HepG2 (cell line): Measurements from ENCODE around the gene C2orf80. TPM values are rescaled to one million over a fixed set of nuclear protein-coding genes. Genes with fewer than 3 reads are reported as not detected.

Experiments used
- ATAC-seq: fragments of 200-7000 bp; cut with Tn5 transposase; 3 replicates; pipeline ENCODE4 v1.9.1; 2020; ENCODE audit warnings: mild to moderate bottlenecking, moderate library complexity
- BruUV-seq: library from RNA; stranded (reverse); fragments of 400-500 nt; replicated peaks from 2 replicates; lab custom pipeline; 2021; lab: Mats Ljungman, UMichigan
- CTCF ChIA-PET: fragments of 300-600 bp; formaldehyde crosslinking; extraction: SDS; loops from one replicate; lab custom pipeline; 2021; ENCODE audit warnings: low total read pairs, inconsistent platforms, low intra/inter-chr PET ratio; lab: Yijun Ruan, JAX
- POLR2A ChIA-PET: fragments of 350-600 bp; sonication (Branson Sonifier 250); formaldehyde crosslinking; loops from one replicate; lab custom pipeline; 2020; ENCODE audit warnings: antibody characterized with exemption, inconsistent platforms; lab: Yijun Ruan, JAX
- DNase-seq: peaks from one replicate; pipeline ENCODE4 v3.0.0-alpha.2; 2015; ENCODE audit warnings: low spot score
- FAIRE-seq: peaks from 3 replicates; lab custom pipeline; 2011; peaks lifted over from hg19 to GRCh38; lab: Jason Lieb, UNC
- H2AFZ ChIP-seq: one replicate; pipeline ENCODE4 v1.6.1; 2011; ENCODE audit warnings: low read length, inconsistent platforms
- H3K27ac ChIP-seq: fragments of 300-600 bp; 3 replicates; pipeline ENCODE4 v1.8.0; 2011; ENCODE audit warnings: mixed run types, mild to moderate bottlenecking, mixed read lengths, low read length, inconsistent platforms; ENCODE audit not compliant: insufficient read depth; ENCODE audit errors: extremely low read length
- H3K27me3 ChIP-seq, 2 experiments: fragments of 200-600 bp in 1 of 2; 2 replicates in 1 of 2; 3 replicates in 1 of 2; pipeline versions ENCODE4 v1.6.0 to v1.8.0; 2011; ENCODE audit warnings: low read length in 2 of 2, mild to moderate bottlenecking in 2 of 2, moderate library complexity in 2 of 2, inconsistent platforms in 1 of 2; ENCODE audit not compliant: insufficient read depth in 2 of 2, control insufficient read depth in 1 of 2
- H3K36me3 ChIP-seq, 2 experiments: fragments of 200-600 bp in 1 of 2; replicated peaks in 1 of 2; 2 replicates in 1 of 2; 3 replicates in 1 of 2; pipeline versions ENCODE4 v1.5.1 to v1.8.0; 2011; ENCODE audit warnings: low read length in 2 of 2, inconsistent platforms in 1 of 2; ENCODE audit not compliant: insufficient read depth in 2 of 2, control insufficient read depth in 1 of 2
- H3K4me1 ChIP-seq: 2 replicates; pipeline ENCODE4 v1.5.1; 2012; ENCODE audit warnings: low read length, inconsistent platforms; ENCODE audit not compliant: insufficient read depth
- H3K4me2 ChIP-seq: 2 replicates; pipeline ENCODE4 v1.6.0; 2011; ENCODE audit warnings: low read depth, low read length, inconsistent platforms
- H3K4me3 ChIP-seq, 3 experiments: fragments of 200-600 bp in 1 of 3; sonication (generic), shearing (Covaris generic) in 1 of 3; replicated peaks in 1 of 3; 2 replicates each; pipeline ENCODE4 v1.5.1; 2011 to 2016; ENCODE audit warnings: low read length in 3 of 3, inconsistent platforms in 2 of 3, low read depth in 2 of 3, mild to moderate bottlenecking in 2 of 3, control low read depth in 1 of 3, mixed read lengths in 1 of 3; ENCODE audit not compliant: insufficient read depth in 1 of 3
- H3K79me2 ChIP-seq: one replicate; pipeline ENCODE4 v1.6.1; 2011; ENCODE audit warnings: low read length, inconsistent platforms; ENCODE audit not compliant: insufficient read depth
- H3K9ac ChIP-seq: 2 replicates; pipeline ENCODE4 v1.6.0; 2011; ENCODE audit warnings: mild to moderate bottlenecking, low read depth, low read length, inconsistent platforms; ENCODE audit not compliant: insufficient read depth
- H3K9me3 ChIP-seq: 2 replicates; pipeline ENCODE4 v1.5.1; 2012; ENCODE audit warnings: mild to moderate bottlenecking, low read length
- H4K20me1 ChIP-seq: 2 replicates; pipeline ENCODE4 v1.6.0; 2011; ENCODE audit warnings: inconsistent platforms, mild to moderate bottlenecking, low read length, moderate library complexity; ENCODE audit not compliant: insufficient read depth
- DDIT3 ChIP-seq: sonication (generic); formaldehyde crosslinking; IDR thresholded peaks from 2 replicates; pipeline ENCODE4 v1.4.0; 2020; ENCODE audit warnings: mild to moderate bottlenecking, missing genetic modification reagents
- ELF3 ChIP-seq: IDR thresholded peaks from 2 replicates; pipeline ENCODE4 v1.6.1; 2016; ENCODE audit warnings: missing genetic modification reagents, missing compliant biosample characterization
- ERF ChIP-seq: IDR thresholded peaks from 2 replicates; pipeline ENCODE4 v1.6.1; 2018; ENCODE audit warnings: missing biosample characterization, missing genetic modification reagents
- HNRNPH1 ChIP-seq: fragments of 200-400 bp; formaldehyde crosslinking; optimal IDR thresholded peaks from 2 replicates; pipeline ENCODE3; 2017; ENCODE audit warnings: mild to moderate bottlenecking, low read depth, low read length
- HNRNPL ChIP-seq: fragments of 200-400 bp; formaldehyde crosslinking; IDR thresholded peaks from 2 replicates; pipeline ENCODE4 v1.6.1; 2017; ENCODE audit warnings: mild to moderate bottlenecking, low read depth, low read length
- MAFK ChIP-seq, 2 experiments: IDR thresholded peaks in 1 of 2; conservative IDR thresholded peaks in 1 of 2; 2 replicates each; pipeline ENCODE4 v1.6.1; 2011; ENCODE audit warnings: improper control_type of control experiment in 2 of 2, low read length in 2 of 2
- PTBP1 ChIP-seq: fragments of 200-400 bp; formaldehyde crosslinking; IDR thresholded peaks from 2 replicates; pipeline ENCODE4 v1.6.1; 2018; ENCODE audit warnings: low read length, low read depth; ENCODE audit not compliant: poor library complexity, severe bottlenecking
- TFDP2 ChIP-seq: sonication (generic); formaldehyde crosslinking; IDR thresholded peaks from 2 replicates; pipeline ENCODE4 v1.4.0; 2020; ENCODE audit warnings: missing genetic modification reagents
- TOE1 ChIP-seq: sonication (generic); formaldehyde crosslinking; IDR thresholded peaks from 2 replicates; pipeline ENCODE4 v1.4.0; 2020; ENCODE audit warnings: mild to moderate bottlenecking, missing genetic modification reagents
- ZBTB49 ChIP-seq: sonication (generic); formaldehyde crosslinking; IDR thresholded peaks from 2 replicates; pipeline ENCODE4 v1.4.0; 2020; ENCODE audit warnings: missing genetic modification reagents, borderline replicate concordance
- ZNF720 ChIP-seq: sonication (generic); formaldehyde crosslinking; IDR thresholded peaks from 2 replicates; pipeline ENCODE4 v1.4.0; 2020; ENCODE audit warnings: missing genetic modification reagents
- ZNF782 ChIP-seq: sonication (generic); formaldehyde crosslinking; IDR thresholded peaks from 2 replicates; pipeline ENCODE4 v1.4.0; 2020; ENCODE audit warnings: missing genetic modification reagents, mild to moderate bottlenecking, borderline replicate concordance
- ZNF784 ChIP-seq: sonication (generic); formaldehyde crosslinking; IDR thresholded peaks from 2 replicates; pipeline ENCODE4 v1.5.1; 2020; ENCODE audit warnings: missing genetic modification reagents, mild to moderate bottlenecking, borderline replicate concordance
- WGBS: methylation state at CpG from one replicate; pipeline ENCODE4 v1.1.6; 2017; ENCODE audit warnings: low lambda C conversion rate; 5-methylcytosine and 5-hydroxymethylcytosine counted together
- in situ Hi-C: cut with HindIII; loops from 2 replicates; pipeline ENCODE4 v1.10.0; 2017; ENCODE audit warnings: low pct_unique_long_range_greater_than_20kb; ENCODE audit not compliant: extremely low pct_ligation_motif_present
- intact Hi-C: fragments of 100-400 bp; cut with micrococcal nuclease; formaldehyde crosslinking; loops from one replicate; pipeline ENCODE4 v1.10.0; 2022; ENCODE audit not compliant: unreplicated experiment
- polyA plus RNA-seq, 8 experiments: library from polyadenylated mRNA; depleted of rRNA in 3 of 8; stranded (reverse) in 7 of 8; unstranded in 1 of 8; fragments of >200 nt; fragmentation: Illumina TruSeq in 4 of 8; extraction: Trizol in 4 of 8; gene quantifications; 2 replicates each; pipeline versions ENCODE4 v1.2.1 to v1.2.3, GENCODE V29; 2011 to 2016; ENCODE audit warnings: low read depth in 4 of 8, missing spikeins in 1 of 8, mixed read lengths in 1 of 8; ENCODE audit not compliant: insufficient read depth in 1 of 8
- total RNA-seq, 5 experiments: library from RNA; depleted of rRNA; stranded (reverse); fragments of >200 nt; fragmentation: Illumina TruSeq; extraction: Trizol; gene quantifications; 2 replicates each; pipeline ENCODE4 v1.2.3, GENCODE V29; 2016; ENCODE audit warnings: low read depth in 1 of 5

C2orf80 gene
- total and polyA plus RNA-seq, 2 of the 13 experiments (the other 11 are each of a cell fraction or from before 2014, with no cell fraction given): not detected

GRCh38 chr2:208164951-208165755 is 24.7 kb downstream of the C2orf80 start:
- ATAC-seq: no peak
- DNase-seq: no peak
- Histone ChIP-seq H3K9ac (no peak overlapping the region), H4K20me1 (no peaks in the 10 kb centered on the region), H3K4me1 (no peaks in the 10 kb centered on the region), H2AFZ (no peak overlapping the region), H3K27ac (no peak overlapping the region), H3K27me3 (0 out of 5 replicates have a peak, but pooled peaks cover 0 to 2% of the 10 kb centered on the region in 2 experiments), H3K36me3 (no peaks in the 10 kb centered on the region), H3K4me3 (no peak overlapping the region), H3K4me2 (no peak overlapping the region), H3K79me2 (no peaks in the 10 kb centered on the region), H3K9me3 (no peaks in the 10 kb centered on the region)
- TF ChIP-seq MAFK (conservative IDR thresholded peaks at IDR 0.05 in 1 of 2, IDR thresholded peaks at IDR 0.05 in 1 of 2; ENCODE audit: low read length in 2 of 2) (peak; percentile 35 to 50; a peak in 3 of 4 replicates), ELF3 (no peak)
- no peak for FAIRE-seq
- in situ Hi-C loops: no loop called here
- whole genome bisulfite sequencing: 37% methylated on average over 2 of the region's 2 CpGs
- BruUV-seq: no TSS peak
- CTCF ChIA-PET: no interaction called here
- POLR2A ChIA-PET: no interaction called here
- intact Hi-C loops: no loop called here

DNA sequence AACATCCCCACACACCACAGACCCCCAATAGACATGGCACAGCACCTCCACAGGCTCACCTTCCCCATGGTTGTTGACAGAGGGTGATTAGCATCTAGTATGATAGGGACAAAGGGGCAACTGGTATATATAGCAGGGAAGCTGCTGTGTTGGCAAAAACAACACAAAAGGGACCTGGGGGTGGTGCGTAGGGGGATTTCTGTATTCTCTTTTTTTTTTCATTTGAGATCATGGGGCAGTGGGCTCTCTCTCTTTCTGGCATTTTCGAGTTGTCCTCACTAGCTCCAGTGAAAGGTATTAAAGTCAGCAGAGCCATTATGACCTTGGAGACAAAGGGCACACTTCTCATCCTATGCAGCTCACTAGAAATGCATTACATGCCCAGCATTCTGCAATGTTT is 26.3 kb downstream of the C2orf80 start, which contains the start of gene CRYGA:
Gene CRYGA (minus strand): TSS at position 101 of the 400 bp plus-strand sequence. CDS start 33 bp downstream, at position 68.
- WGBS: 18% methylated on average over 2 of the region's 2 CpGs
- Histone ChIP-seq H3K9ac (no peak within 1 kb of the TSS), H3K4me2 (no peak within 1 kb of the TSS), H3K27ac (no peak within 1 kb of the TSS), H3K9me3 (no peaks in the 10 kb centered on the region), H2AFZ (no peak within 1 kb of the TSS), H3K27me3 (no peaks in the 10 kb centered on the region), H3K36me3 (no peaks in the 10 kb centered on the region), H3K79me2 (no peaks in the 10 kb centered on the region), H3K4me1 (no peaks in the 10 kb centered on the region), H4K20me1 (no peaks in the 10 kb centered on the region), H3K4me3 (no peak within 1 kb of the TSS)
- ATAC-seq: no peak
- no peak for FAIRE-seq
- DNase-seq: no peak
- no TSS peak for BruUV-seq
- intact Hi-C loops: no loop called here
- ChIA-PET CTCF (no interaction called here), POLR2A (no interaction called here)
- in situ Hi-C loops: no loop called here
- no peak for TF ChIP-seq HNRNPH1
- TF ChIP-seq ZNF784 (CRISPR knock-in tag): no peak
- no peak for TF ChIP-seq DDIT3
- no peak for TF ChIP-seq ZBTB49 (CRISPR knock-in tag)
- TF ChIP-seq ZNF782 (CRISPR knock-in tag): no peak
- TF ChIP-seq ZNF720: no peak
- no peak for TF ChIP-seq HNRNPL
- TF ChIP-seq PTBP1: no peak
- no peak for TF ChIP-seq ERF
- TF ChIP-seq TFDP2 (CRISPR knock-in tag): no peak
- TF ChIP-seq TOE1 (CRISPR knock-in tag): no peak
